Germinal center (tissue), 1 donor: ENCODE results near the gene CD33.
"Not testable (repeated sequence)": the region's sequence is repeated elsewhere in the genome, so short reads cannot be mapped to it uniquely, and the experiment has no call there.

ENCODE experiments used
- DNase-seq: peaks from one replicate; pipeline ENCODE4 v3.0.0; 2012; ENCODE audit warnings: mixed read lengths, low spot score

Gene CD33

GRCh38 chr19:51224898-51225393 is at the start of gene CD33:
TSS of gene CD33 (plus strand) at chr19:51225080. CDS start at chr19:51225119, 39 bp downstream.
- not testable (repeated sequence) for DNase-seq

DNA sequence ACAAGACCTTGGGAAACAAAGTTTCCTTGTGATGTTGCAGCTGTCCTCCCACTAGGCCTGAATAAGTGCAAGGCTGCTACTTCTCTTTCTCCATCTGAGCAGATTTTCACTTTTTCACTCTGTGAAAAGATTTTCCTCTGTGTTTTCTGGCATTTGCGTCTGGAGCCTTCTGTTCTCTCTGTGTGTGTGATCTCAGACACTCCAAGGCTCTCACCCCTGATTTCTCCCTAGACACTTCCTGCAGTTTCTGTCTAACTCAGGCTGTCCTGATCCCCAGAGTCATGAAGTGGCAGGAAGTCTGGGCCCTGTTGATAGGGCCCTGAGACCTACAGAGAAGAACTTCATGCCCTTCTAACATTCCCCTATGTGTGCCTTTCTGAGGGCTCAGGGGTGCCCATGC is 45.6 kb upstream of the CD33 start:
- DNase-seq = no peak

GRCh38 chr19:51181377-51181912 is 43.4 kb upstream of the CD33 start:
- DNase-seq = no peak

DNA sequence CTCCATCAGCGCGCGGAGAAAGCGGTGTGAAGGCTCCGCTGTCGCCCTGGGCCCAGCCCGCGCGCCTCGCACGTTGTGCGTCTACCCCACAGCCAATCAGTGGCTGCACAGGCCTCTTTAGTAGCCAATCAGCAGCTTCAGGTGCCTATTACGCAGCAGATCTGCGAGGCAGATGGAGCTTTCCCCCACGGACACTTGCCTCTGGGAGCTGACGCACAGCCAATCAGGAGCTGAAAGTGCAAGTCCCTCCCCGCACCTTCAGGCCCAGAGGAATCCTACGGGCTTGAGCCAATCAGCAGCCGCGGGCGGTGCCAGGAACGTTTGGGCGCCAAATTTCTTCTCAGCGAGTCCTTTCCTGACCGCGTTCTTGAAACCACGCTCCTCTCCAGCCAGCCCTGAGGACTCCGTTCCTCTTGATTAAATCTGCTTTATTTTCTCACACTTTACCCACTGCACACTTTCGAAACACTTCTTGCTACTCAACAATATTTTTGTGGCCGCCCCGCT is 42.9 kb upstream of the CD33 start:
- DNase-seq = no peak

GRCh38 chr19:51183629-51184028 is 41.3 kb upstream of the CD33 start:
- no peak for DNase-seq

GRCh38 chr19:51185069-51185867 is 39.6 kb upstream of the CD33 start:
- DNase-seq = no peak

DNA sequence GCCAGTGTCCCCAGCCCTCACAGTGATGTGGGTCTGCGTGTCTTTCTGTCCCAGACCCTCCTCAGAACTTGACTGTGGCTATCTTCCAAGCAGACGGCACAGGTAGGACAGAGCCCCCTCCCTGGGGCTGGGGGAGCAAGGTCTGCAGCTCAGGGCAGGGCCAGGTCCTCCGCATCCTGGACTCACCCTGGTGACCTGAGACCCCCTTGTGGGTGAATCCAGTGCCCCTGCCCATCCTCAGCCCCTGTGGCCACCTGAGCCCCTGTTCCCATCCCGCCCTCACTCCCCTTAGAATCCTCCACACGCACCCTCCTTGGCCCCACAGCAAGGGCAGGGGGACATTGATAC is 39.0 kb upstream of the CD33 start:
- no peak for DNase-seq

DNA sequence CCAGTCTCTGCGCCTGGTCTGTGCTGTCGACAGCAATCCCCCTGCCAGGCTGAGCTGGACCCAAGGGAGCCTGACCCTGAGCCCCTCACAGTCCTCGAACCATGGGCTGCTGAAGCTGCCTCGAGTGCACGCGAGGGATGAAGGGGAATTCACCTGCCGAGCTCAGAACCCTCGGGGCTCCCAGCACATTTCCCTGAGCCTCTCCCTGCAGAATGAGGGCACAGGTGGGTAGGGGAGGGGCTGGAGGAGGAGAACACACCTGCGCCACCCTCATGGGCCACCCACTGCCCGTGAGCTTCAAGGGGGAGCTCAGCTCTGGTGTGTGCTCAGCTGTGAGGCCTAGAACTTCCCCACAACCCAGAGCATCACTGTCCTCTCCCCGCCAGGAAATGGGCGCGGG is 38.6 kb upstream of the CD33 start:
- DNase-seq = no peak

DNA sequence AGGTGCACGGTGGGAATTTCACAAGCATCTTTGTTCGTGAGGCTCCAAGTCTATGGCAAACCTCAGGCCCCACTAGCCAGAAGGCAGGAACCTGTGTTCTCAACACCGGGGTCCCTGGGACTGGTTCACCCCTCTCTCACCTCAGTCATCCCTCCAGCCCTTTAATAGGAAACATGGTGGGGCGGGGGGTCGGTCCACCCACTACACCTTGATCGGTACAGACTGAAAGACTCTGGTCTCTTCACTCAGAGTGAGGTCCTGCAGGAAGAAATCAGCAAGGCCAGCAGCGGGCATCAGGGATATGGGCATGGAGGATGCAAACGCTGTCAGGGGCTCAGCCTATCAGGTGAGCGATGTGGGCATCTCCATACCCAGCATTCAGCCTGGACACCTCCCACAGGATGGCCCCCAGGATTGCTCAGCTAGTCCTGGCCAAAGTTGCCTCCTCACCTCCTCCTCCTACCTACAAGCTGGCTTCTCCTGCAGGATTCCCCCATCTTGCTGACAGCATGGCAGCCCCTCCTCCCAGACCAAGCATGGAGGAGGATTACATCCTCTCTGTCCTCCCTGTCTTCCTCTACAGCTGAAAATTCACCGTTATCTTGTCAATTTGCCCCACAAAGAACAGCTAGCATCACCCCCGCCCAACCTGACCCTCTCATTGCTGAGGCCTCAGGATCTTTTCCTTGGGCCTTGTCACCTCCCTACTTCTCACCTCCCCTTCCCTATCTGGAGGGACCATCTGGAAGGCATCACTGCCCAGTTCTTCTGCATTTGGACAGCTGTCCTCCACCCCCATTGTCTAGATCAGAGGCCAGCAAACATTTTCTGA is 37.3 kb upstream of the CD33 start:
- no peak for DNase-seq

DNA sequence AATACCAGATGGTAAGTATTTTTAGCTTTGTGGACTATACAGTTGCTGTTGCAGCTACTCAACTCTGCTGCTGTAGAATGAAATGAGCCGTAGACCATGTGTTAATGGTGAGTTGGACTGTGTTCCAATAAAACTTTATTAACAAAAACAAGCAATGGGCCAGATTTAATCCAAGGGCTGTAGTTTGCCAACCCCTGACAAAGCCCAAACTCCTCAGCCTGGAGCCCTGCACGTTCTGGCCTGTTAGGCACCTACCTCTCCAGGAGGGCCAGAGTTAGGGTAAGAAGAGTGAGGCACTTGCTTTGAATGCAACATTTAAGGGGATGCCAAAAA is 36.7 kb upstream of the CD33 start:
- DNase-seq = no peak

- no peak for DNase-seq
These were observed 32.2 kb upstream of the CD33 start for GRCh38 chr19:51192689-51193088.

DNA sequence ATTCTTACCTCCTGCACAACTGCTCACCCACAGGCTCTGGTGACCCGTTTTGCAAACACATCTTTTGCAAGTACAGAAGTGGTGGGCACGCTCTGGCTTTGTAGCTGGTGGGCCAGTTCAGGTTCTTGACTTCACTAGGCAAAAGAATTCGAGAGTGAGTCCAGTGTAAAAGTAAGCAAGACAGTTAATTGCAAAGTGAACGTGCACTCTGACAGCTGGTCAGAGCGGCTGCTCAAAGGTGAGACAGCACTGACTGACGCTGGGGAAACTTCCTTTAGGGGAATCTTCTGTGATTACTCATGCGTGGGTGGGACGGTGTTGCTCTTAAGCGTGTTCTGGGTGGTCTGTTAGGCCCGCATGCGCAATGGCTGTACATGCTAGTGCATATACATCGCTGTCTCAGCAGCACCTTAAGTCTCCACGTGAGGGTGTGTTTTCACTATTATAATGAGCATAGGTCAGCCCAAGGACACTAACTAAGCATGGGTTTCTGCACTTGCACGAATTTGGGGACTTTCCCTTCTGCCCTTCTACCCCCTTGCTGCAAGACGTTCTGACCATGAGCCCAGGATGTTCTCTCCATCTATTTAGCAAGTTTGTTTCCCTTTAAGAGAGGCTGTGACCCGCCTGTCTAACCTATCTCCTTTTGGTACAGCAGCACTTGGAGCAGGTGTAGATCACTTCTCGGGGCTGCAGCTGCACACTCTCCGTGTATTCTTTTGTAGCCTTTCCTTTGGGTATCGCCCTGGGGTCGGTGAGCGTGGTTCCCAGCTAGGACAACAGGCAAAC is 30.2 kb upstream of the CD33 start:
- DNase-seq = no peak

DNA sequence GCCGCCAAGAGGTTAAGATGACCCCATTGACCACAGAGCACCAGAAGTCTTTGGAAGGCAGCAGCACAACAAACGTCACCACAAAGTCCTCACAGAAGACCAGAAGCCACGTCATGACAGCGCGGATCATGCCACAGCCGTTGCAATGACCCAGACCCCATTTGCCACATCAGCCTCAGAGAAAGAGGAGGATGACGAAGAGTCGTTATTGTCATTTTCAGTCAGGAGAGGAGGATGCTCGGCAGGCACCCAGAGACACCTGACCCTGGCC is 29.6 kb upstream of the CD33 start:
- no peak for DNase-seq

DNA sequence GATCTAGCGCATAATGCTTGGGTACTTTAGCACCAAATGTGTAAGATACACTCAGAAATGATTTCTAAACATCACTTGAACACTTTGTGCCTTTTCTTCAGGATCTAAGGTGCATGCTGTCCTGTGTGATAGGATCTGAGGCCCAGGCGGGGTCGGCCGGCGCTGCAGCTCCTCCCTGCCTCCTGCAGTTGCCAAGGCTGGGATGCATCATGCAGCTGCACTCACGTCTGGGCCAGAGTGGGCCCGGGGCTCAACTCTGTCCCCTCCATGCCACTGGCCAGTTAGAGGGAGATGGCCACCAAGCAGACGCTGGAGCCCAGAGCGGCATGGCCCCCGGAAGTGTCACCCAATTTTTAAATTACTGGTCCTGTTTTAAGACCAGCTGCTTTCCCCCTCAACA is 29.3 kb upstream of the CD33 start:
- no peak for DNase-seq

GRCh38 chr19:51196181-51196580 is 28.7 kb upstream of the CD33 start:
- DNase-seq = no peak

DNA sequence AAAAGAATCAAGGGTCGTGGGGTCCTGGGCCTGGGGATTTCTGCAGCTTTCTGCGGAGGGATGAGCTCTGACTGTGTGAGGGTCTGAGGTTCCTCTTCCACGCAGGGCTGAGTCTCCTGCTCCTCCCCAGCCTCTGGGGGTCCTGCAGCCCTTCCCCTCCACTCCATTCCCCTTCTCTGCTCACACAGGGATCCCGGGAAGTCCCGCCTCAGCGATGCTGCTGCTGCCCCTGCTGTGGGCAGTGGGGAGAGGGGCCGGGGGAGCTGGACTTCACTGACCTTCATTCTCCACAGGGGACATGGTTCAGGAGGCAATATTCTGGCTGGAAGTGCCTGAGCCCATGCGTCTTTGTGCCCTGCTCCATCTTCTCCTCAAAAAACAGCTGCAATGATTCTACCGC is 26.2 kb upstream of the CD33 start:
- DNase-seq = no peak

- no peak for DNase-seq
These were observed 24.7 kb upstream of the CD33 start for GRCh38 chr19:51200071-51200666.

DNA sequence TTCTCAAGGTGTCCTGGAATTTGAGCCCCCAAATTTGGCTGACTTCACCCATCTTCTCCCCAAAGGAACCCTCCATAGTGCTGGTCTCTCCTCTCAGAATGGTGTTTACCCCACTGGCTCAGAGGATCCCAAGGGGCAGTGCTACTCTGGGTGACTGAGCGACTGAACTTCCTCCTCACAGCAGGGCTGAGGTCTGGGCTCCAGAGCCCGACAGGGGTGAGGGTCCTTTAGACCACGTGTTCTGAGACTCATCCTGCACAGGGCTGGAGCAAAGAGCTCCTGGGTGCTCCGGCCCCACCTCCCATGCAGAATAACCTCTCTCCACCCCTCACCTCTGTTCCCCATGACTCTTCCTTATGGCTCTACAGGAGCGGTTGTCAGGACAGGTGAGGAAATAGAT is 23.2 kb upstream of the CD33 start:
- DNase-seq = no peak

GRCh38 chr19:51203916-51204315 is 21.0 kb upstream of the CD33 start:
- no peak for DNase-seq

GRCh38 chr19:51204321-51204720 is 20.6 kb upstream of the CD33 start:
- no peak for DNase-seq

DNA sequence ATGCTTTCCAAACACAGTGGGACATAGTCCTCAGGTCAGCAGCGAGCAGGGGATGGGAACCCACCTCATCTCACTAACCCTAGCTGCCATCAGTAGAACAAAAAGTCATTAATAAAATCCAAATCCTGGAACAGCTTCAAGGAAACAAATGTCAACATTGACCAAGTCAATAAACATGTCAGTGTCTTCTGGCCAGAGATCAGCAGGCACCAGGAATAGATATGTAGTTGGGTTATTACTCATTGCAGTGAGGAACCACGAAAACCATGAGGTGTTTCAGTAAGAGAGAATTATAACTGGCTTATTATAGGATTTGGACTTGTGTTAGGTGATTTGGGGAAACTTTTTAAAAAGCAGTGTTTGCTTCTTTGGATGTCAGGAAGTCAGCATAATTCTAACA is 17.1 kb upstream of the CD33 start:
- no peak for DNase-seq

- DNase-seq = no peak
These were observed 14.6 kb upstream of the CD33 start for GRCh38 chr19:51210191-51210784.
